GM19193 (cell line): ENCODE results near the gene MOB3C.

ENCODE experiments used
- POLR2A ChIP-seq: IDR thresholded peaks from 4 replicates; pipeline ENCODE4 v1.6.1; 2011; ENCODE audit not compliant: insufficient read depth, insufficient read length; ENCODE audit errors: extremely low read depth

MOB3C gene

DNA sequence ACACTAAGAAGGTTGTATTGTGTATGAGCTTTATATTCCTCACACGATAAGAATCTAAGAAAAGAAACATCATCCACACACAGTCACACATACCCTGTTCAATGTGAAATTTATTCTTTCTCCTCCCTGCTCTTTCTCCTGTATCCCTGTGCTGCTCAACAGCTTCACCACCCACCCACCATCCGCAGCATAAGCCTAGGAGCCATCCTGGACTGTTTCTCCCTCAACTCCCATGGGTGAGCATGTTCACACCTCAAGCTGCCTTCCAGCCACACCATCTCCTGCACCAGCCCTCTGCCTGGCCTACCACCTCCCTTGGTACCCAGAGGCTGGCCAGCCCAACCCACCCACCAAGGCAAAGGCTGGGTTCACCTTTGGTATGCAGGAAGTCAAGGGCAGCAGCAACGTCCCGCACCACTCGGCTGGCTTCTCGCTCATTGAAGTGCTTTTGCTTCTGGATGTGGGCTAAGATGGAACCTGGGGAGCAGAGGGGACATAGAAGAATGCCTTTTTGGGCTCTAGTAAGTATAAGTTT lies 44.9 kb downstream of the MOB3C start:
- TF ChIP-seq POLR2A: no peak

DNA sequence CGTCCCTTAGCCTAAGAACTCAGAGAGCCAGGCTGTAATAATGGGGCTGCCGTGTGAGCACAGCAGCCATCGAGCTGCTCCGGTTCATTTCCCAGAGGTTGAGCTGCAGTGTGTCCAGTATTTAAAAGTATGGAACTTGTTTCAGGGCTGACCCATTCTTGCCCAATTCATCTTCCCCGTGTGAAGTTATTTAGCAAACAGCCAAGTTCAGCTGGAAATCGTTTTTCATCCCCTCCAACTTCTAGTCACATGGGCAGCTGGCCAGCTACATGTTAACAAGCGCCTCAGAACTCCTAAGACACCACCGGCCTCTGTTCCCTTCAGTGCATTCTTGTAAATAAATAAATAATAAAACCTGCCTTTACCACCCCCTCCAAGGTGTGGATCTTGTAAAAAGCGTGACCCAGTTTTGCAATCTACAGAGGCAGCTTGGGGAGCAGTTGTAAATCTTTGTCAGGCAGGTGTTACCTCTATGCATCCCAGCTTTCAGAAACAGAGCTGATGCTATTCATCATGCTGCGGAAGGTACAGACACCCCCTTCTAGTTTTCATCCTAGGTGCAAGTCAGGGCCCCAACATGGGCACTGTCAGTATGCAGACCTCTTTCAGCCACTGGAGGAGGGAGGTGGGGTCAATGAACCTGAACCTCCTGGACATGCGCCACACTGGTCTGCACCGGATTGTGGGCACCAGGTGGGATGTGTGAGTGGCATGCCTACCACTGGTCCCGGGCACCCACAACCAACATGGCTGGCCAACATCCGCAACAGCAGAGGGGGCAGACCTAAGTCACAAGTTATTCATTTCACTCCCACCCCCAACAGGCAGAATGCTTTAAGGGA lies 46.5 kb downstream of the MOB3C start:
- TF ChIP-seq POLR2A: no peak

DNA sequence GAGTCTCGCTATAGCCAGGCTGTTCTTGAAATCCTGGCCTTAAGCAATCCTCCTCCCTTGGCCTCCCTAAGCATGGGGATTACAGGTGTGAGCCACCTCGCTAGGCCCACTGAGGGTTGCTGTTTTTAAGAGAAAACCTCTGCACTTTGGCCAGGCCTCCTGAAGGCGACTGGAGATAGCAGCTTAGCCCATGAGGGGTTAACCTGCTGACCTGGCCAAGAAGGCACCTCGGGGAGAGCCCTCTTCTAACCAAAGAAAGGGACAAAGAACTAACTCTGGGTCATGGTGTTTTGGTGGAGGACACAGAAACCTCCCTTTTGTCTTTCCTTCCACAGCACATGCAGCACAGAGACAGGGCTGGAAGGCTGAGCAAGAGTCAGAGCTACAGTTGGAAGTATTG lies 47.5 kb downstream of the MOB3C start:
- TF ChIP-seq POLR2A: no peak

DNA sequence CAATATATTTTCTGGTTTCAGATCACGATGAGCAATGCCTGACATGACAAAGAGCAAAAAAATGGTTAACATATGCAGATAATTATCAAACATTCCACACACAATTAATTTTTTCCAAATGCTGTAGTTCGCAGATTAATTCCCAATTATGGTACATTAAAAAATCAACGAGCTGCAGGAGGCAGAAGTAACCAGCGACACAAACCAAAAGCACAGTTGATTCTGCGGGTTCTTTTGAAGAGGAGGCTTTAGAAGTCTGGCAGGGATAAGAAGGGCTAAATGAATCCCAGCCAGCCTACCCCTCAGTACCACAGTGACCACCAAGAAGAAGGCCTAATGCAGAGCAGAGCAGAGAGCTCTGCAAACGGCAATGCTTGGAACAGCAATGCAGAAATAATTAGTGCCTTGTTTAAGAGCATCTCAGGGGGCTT lies 48.1 kb downstream of the MOB3C start:
- TF ChIP-seq POLR2A: no peak

DNA sequence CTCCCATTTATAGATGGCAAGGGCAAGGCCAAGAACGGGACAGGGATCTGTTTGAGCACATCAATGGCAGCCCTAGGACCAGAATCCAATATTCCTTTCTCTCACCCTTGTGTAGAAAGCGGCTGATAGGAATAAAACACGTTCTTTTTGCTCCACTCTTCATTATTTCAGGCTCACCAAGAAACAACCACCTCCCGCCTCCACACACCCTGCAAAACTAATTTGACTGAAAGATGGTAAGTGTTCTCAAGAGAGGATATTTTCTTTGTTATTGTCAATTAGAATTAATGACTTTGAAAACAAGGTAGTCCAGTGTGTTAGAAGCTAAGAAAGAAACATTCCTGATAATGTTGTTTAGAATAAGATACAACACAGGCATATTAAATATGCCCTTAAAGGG lies 53.3 kb downstream of the MOB3C start:
- TF ChIP-seq POLR2A: no peak

DNA sequence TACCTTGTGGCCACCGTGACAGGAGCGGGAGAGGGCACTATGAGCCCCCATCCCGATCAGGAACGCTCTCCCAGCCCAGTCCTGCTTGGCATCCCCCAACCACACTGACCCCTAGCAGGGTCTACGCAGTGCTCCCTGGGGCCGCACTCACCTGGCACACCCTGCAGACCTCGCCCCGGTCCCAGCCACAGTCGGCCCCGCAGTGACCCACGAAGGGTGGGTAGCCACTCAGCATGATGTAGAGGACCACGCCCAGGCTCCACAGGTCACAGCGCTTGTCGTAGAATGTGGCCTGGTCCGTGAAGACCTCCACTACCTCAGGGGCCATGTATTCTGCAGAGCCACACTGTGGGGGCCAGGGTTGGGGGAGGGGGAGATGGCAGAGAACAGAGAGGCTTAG lies 54.1 kb downstream of the MOB3C start:
- no peak for TF ChIP-seq POLR2A

DNA sequence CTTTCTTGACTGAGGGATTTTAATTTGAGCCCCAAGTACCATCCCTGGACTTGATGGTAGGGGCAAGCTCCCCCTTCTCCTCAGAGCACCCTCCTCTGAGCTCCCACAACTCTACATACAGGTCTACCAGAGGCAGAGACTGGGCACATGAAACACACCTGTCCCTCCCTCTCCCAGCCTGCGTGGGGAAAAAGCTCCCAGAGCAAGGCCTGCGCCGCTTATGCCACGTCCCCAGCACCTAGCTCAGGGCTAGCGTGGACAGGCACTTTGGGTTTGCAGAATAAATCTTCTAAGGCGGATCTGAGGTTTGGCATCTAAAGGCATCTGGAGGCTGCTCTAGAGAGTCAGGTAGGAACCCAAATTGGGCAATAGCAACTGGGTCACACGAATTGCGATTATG lies 57.6 kb downstream of the MOB3C start:
- no peak for TF ChIP-seq POLR2A

DNA sequence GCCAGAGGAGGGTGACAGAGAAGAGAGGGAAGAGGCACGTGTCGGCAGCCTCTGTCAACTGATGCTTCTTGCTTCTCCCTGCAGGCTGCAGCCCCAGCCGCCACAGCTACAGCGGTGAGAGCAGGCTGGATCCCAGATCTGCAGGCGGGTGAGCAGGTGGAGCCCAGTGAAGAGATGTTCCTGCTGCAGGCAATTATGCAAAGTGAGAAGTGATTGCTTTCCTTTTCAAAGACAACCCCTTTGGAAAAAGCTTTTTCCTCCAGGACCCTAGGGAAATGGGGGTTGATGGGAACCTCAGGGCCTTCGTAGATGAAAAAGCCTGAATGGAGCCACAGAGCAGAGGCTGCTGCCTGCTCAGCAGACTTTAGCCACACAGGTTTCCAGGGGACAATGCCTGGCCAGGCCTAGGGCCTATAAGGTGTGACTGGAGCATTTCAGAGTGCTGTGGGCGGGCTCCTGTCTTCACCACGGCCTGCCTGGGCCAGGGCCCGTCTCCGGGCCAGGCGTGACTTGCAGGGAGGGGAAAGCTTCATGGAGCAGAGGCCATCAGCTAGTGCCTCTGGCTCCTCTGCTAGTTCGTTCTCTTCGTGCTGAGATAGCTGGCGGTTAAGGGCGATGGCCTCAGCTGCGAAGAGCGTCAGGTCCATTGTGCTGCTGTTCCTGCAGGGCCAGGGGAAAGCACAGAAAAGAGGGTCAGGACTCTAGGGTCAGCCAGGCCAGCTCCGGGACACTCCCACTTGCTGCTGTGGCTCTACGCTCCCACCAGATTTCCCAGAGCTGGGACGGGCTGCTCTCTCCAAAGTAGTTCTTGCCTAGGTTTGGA lies 58.3 kb downstream of the MOB3C start:
- no peak for TF ChIP-seq POLR2A
